Activated CD8-positive, alpha-beta T cell treated with anti-CD3 and anti-CD28 coated beads for 36 hours (primary cell): ENCODE results near the gene GRN. TPM values are rescaled to one million over a fixed set of nuclear protein-coding genes. Genes with fewer than 3 reads are reported as not detected.

Source experiments
- ATAC-seq: fragments of 200-7000 bp; cut with Tn5 transposase; one replicate; pipeline ENCODE4 v1.10.0; 2021; ENCODE audit warnings: mild to moderate bottlenecking, moderate library complexity
- CTCF ChIA-PET: fragments of 350-600 bp; sonication (Branson Sonifier 250); formaldehyde crosslinking; loops from one replicate; lab custom pipeline; 2021; ENCODE audit warnings: antibody characterized with exemption; lab: Charles Lee
- POLR2A ChIA-PET: fragments of 350-600 bp; sonication (Branson Sonifier 250); formaldehyde crosslinking; loops from one replicate; lab custom pipeline; 2021; ENCODE audit warnings: antibody characterized with exemption; lab: Charles Lee
- DNase-seq: peaks from one replicate; pipeline ENCODE4 v3.0.0-alpha.2; 2020
- H3K27ac Mint-ChIP-seq: one replicate; pipeline ENCODE4 v1.8.0; 2021; ENCODE audit warnings: mild to moderate bottlenecking, mixed read lengths
- H3K27me3 Mint-ChIP-seq: one replicate; pipeline ENCODE4 v1.8.0; 2021; ENCODE audit warnings: mixed read lengths
- H3K36me3 Mint-ChIP-seq: one replicate; pipeline ENCODE4 v1.8.0; 2021; ENCODE audit warnings: low read depth, mixed read lengths
- H3K4me1 Mint-ChIP-seq: one replicate; pipeline ENCODE4 v1.8.0; 2021; ENCODE audit warnings: low read depth, mixed read lengths
- H3K4me3 Mint-ChIP-seq: one replicate; pipeline ENCODE4 v1.8.0; 2021; ENCODE audit warnings: mild to moderate bottlenecking, moderate library complexity, mixed read lengths
- H3K9me3 Mint-ChIP-seq: one replicate; pipeline ENCODE4 v1.8.0; 2021; ENCODE audit warnings: mixed read lengths
- intact Hi-C: fragments of 100-400 bp; cut with micrococcal nuclease; formaldehyde crosslinking; loops from one replicate; pipeline ENCODE4 v1.10.0; 2022
- total RNA-seq, 2 experiments: library from RNA; stranded (reverse); gene quantifications; one replicate each; pipeline ENCODE4 v1.2.3, GENCODE V29; 2021
- TF ChIP-seq, protein P1 (sequence below): fragments of 200-600 bp; IDR thresholded peaks from one replicate; pipeline ENCODE4 v1.8.0; 2022; ENCODE audit warnings: antibody characterized with exemption, mild to moderate bottlenecking

The GRN gene
- total RNA-seq, 2 experiments from 2014 or later = 34.8 to 35.5 TPM

DNA sequence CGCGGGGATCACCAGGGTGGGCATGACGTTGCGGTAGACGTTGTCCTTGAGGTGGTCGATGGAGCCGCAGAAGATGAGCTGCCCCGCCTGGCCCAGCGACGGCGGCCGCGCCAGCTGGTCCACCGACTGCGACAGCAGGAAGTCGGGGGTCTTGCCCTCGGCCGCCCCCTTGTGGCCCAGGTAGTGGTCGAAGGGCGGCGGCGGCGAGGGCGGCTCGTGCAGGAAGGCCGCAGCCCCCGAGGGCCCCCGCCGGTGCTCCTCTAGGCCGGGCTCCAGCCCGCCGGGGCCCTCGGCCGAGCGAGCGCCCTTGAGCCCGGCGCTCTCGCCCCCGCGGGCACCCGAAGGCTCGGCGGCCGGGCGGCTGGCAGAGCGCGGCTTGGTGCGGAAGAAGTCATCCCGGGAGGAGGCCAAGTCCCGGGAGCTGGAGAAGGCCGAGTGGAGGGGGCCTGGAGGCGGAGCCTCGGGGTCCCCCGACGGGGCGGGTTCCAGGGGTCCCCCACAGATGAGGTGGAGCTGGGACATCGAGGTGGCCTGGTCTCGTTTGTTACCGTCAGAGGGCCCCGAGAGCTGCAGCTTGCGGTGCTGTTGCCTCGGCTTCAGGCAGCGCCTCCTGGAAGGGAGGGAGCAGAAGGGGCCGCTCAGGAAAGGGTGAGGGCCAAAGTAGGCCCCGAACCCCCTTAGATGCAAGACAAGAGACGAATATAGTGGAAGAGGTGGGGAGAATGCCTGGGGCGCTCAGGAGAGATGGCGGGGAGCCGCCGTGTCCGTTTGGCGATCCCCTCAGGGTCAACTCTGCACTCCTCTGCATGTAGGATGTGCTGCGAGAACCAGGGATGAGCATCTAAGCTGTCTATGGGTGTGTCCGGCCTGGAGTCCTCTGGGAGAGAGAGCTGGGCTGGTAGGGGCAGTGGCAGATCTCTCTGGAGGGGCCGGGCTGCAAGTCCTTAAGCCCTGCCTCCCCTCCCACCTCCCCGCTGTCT, 9.8 kb downstream of the GRN start:
- DNase-seq = peak; percentile 77
- no peak overlapping the region for H3K27ac Mint-ChIP-seq
- peak overlapping the region; percentile 64 for H3K4me3 Mint-ChIP-seq
- TF ChIP-seq, protein P1, sequence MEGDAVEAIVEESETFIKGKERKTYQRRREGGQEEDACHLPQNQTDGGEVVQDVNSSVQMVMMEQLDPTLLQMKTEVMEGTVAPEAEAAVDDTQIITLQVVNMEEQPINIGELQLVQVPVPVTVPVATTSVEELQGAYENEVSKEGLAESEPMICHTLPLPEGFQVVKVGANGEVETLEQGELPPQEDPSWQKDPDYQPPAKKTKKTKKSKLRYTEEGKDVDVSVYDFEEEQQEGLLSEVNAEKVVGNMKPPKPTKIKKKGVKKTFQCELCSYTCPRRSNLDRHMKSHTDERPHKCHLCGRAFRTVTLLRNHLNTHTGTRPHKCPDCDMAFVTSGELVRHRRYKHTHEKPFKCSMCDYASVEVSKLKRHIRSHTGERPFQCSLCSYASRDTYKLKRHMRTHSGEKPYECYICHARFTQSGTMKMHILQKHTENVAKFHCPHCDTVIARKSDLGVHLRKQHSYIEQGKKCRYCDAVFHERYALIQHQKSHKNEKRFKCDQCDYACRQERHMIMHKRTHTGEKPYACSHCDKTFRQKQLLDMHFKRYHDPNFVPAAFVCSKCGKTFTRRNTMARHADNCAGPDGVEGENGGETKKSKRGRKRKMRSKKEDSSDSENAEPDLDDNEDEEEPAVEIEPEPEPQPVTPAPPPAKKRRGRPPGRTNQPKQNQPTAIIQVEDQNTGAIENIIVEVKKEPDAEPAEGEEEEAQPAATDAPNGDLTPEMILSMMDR = peak; percentile 65
- H3K36me3 Mint-ChIP-seq = peaks cover 2% of the 10 kb centered on the region
- ChIA-PET POLR2A (interaction anchor here (1.3 to 1.5 kb wide), 3 partner anchors 20 to 156 kb away, joined by 3 to 4 read pairs (median 3); partner anchors contain the start of gene ATXN7L3), CTCF (interaction anchor here (0.5 to 6.2 kb wide), 22 partner anchors 7 to 169 kb away, joined by 3 to 51 read pairs (median 4); partner anchors contain the start of genes FAM171A2, GRN and TMUB2)
- H3K4me1 Mint-ChIP-seq = no peaks in the 10 kb centered on the region
- no peaks in the 10 kb centered on the region for H3K27me3 Mint-ChIP-seq
- ATAC-seq = peak; percentile 55
- no peaks in the 10 kb centered on the region for H3K9me3 Mint-ChIP-seq
- intact Hi-C loops = no loop called here

DNA sequence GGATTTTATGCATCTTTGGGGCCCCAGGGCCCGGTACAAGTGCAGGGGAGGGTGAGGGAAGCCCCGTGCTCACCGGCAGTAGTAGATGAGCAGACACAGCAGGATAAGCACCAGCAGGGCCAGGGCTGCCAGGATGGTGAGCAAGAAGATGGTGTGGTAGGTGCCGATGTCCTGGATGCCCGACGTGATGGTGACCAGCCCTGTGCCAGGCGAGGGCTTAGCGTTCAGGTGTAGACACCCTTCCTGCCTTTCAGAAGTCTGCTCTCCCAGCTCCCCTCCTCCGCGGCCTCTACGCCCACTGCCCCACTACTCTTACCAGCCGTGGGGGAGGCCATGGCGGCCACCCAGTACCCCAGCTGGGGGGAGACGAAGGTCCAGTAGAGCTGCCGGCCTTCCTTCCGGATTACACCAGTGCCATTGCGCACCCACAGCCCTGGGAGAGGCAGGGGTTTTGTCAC, 10.6 kb downstream of the GRN start:
- no peak for ATAC-seq
- no peaks in the 10 kb centered on the region for H3K4me1 Mint-ChIP-seq
- no peaks in the 10 kb centered on the region for H3K27me3 Mint-ChIP-seq
- ChIA-PET POLR2A (interaction anchor here (1.3 to 1.5 kb wide), 2 partner anchors 21 to 156 kb away, joined by 3 to 4 read pairs; partner anchors contain the start of gene ATXN7L3), CTCF (interaction anchor here (0.5 to 4.6 kb wide), 5 partner anchors 10 to 146 kb away, joined by 3 to 35 read pairs (median 5); partner anchors contain the start of gene GRN)
- no peaks in the 10 kb centered on the region for H3K9me3 Mint-ChIP-seq
- no peak overlapping the region for H3K27ac Mint-ChIP-seq
- DNase-seq = no peak
- no peak overlapping the region for H3K4me3 Mint-ChIP-seq
- TF ChIP-seq, protein P1 = no peak
- intact Hi-C loops = no loop called here
- H3K36me3 Mint-ChIP-seq = peaks cover 2% of the 10 kb centered on the region

DNA sequence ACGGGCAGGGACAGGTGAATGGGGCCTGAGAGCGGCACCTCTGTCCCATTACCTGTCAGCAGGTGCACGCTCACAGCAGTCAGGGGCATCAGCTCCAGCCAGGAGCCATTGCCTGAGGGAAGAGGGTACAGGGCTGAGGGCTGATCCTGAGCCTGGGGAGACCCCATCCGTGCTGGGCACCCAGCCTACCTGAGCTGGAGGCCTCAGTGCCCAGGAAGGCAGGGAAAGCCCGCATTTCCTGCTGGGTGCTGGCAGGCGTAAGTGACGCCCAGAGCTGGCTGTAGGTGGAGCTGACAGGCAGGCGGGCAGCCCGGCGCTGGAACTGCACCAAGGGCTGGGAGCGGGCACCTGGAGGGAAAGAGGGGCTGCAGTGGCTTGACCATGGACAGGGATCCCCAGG, 11.1 kb downstream of the GRN start:
- POLR2A ChIA-PET = interaction anchor here (1.5 kb wide), 1 partner anchor 21 kb away, joined by 3 read pairs; no protein-coding TSS in a partner anchor
- intact Hi-C loops = no loop called here
- Mint-ChIP-seq H3K9me3 (no peaks in the 10 kb centered on the region), H3K36me3 (peaks cover 2% of the 10 kb centered on the region), H3K4me3 (no peak overlapping the region), H3K4me1 (no peaks in the 10 kb centered on the region), H3K27me3 (no peaks in the 10 kb centered on the region), H3K27ac (no peak overlapping the region)
- TF ChIP-seq, protein P1 = no peak
- CTCF ChIA-PET = interaction anchor here (1.2 to 3.5 kb wide), 4 partner anchors 11 to 19 kb away, joined by 4 to 14 read pairs (median 9); partner anchors contain the start of gene GRN
- DNase-seq (no peak), ATAC-seq (no peak)

DNA sequence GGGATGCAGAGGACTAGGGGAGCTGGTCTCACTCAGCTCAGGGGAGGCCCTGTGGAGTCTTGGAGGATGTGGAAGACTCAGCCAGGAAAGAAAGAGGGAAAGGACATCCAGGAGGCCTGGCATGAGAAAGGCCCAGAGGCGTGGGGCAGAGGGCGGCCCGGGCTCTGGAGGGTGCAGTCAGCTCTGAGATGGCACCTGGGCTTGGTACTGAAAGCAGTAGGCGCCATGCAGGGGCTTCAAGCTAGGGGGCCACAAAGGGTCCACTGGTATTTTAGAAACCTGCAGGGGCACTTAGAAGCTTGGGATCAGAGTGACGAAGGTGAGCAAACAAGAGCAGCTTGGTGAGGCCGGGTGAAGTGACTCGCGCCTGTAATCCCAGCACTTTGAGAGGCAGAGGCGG, 13.0 kb downstream of the GRN start:
- peaks cover 2% of the 10 kb centered on the region for H3K27me3 Mint-ChIP-seq
- H3K36me3 Mint-ChIP-seq = no peaks in the 10 kb centered on the region
- ChIA-PET CTCF (interaction anchor here (0.8 to 3.5 kb wide), 10 partner anchors 9 to 165 kb away, joined by 3 to 14 read pairs (median 4); partner anchors contain the start of gene GRN), POLR2A (interaction anchor here (1.0 to 1.6 kb wide), 2 partner anchors 137 to 148 kb away, joined by 3 to 4 read pairs; no protein-coding TSS in a partner anchor)
- ATAC-seq (no peak), DNase-seq (no peak)
- H3K4me1 Mint-ChIP-seq = no peaks in the 10 kb centered on the region
- intact Hi-C loops = no loop called here
- H3K4me3 Mint-ChIP-seq = no peak overlapping the region
- H3K27ac Mint-ChIP-seq = no peak overlapping the region
- TF ChIP-seq, protein P1 = no peak
- H3K9me3 Mint-ChIP-seq = no peaks in the 10 kb centered on the region
